Measurements from ENCODE around the gene PCDHGA3.

- TF ChIP-seq, protein P1, sequence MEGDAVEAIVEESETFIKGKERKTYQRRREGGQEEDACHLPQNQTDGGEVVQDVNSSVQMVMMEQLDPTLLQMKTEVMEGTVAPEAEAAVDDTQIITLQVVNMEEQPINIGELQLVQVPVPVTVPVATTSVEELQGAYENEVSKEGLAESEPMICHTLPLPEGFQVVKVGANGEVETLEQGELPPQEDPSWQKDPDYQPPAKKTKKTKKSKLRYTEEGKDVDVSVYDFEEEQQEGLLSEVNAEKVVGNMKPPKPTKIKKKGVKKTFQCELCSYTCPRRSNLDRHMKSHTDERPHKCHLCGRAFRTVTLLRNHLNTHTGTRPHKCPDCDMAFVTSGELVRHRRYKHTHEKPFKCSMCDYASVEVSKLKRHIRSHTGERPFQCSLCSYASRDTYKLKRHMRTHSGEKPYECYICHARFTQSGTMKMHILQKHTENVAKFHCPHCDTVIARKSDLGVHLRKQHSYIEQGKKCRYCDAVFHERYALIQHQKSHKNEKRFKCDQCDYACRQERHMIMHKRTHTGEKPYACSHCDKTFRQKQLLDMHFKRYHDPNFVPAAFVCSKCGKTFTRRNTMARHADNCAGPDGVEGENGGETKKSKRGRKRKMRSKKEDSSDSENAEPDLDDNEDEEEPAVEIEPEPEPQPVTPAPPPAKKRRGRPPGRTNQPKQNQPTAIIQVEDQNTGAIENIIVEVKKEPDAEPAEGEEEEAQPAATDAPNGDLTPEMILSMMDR (IDR thresholded peaks at IDR 0.05), result no peak
- TF ChIP-seq POLR2A (IDR thresholded peaks at IDR 0.05), result no peak
Measured at GRCh38 chr5:141384471-141385267, 41.0 kb downstream of the PCDHGA3 start.
